GM12878 (cell line): ENCODE measurements around the gene MRPL41. TPM values are rescaled to one million over a fixed set of nuclear protein-coding genes. Genes with fewer than 3 reads are reported as not detected.

Experiments
- ATAC-seq: fragments of 200-7000 bp; cut with Tn5 transposase; 3 replicates; pipeline ENCODE4 v1.9.1; 2020; ENCODE audit warnings: mild to moderate bottlenecking, moderate library complexity
- BruUV-seq: library from RNA; stranded (reverse); fragments of 400-500 nt; replicated peaks from 2 replicates; lab custom pipeline; 2021; lab: Mats Ljungman, UMichigan
- CTCF ChIA-PET: fragments of 300-600 bp; sonication (Branson Sonifier 250); formaldehyde crosslinking; extraction: SDS; loops from one replicate; lab custom pipeline; 2021; ENCODE audit warnings: inconsistent platforms; lab: Yijun Ruan, JAX
- POLR2A ChIA-PET: fragments of 350-600 bp; formaldehyde crosslinking; extraction: SDS; loops from one replicate; lab custom pipeline; 2021; ENCODE audit warnings: inconsistent platforms; lab: Charles Lee
- RAD21 ChIA-PET: fragments of 300-600 bp; sonication (Branson Sonifier 250); formaldehyde crosslinking; loops from one replicate; lab custom pipeline; 2023; ENCODE audit warnings: antibody characterized with exemption; ENCODE audit not compliant: unreplicated experiment; lab: Charles Lee
- SMC1A ChIA-PET: fragments of 300-600 bp; sonication (Branson Sonifier 250); formaldehyde crosslinking; loops from one replicate; lab custom pipeline; 2023; ENCODE audit not compliant: unreplicated experiment, uncharacterized antibody; lab: Charles Lee
- DNase-seq: peaks from one replicate; pipeline ENCODE4 v3.0.0-alpha.2; 2011; ENCODE audit warnings: low read depth, low spot score
- FAIRE-seq: peaks from 3 replicates; lab custom pipeline; 2011; peaks lifted over from hg19 to GRCh38; lab: Jason Lieb, UNC
- H2AFZ ChIP-seq: 2 replicates; pipeline ENCODE4 v1.6.0; 2011; ENCODE audit warnings: low read depth, low read length, control low read depth; ENCODE audit not compliant: control insufficient read depth
- H3K27ac ChIP-seq: 2 replicates; pipeline ENCODE4 v1.5.1; 2011; ENCODE audit warnings: control low read depth; ENCODE audit not compliant: control insufficient read depth, insufficient read depth
- H3K27me3 ChIP-seq, 2 experiments: replicated peaks in 1 of 2; 2 replicates each; pipeline versions ENCODE4 v1.6.0 to v1.6.1; 2011; ENCODE audit warnings: low read length in 1 of 2; ENCODE audit not compliant: control insufficient read depth in 2 of 2, insufficient read depth in 2 of 2
- H3K36me3 ChIP-seq, 2 experiments: 2 replicates each; pipeline ENCODE4 v1.5.1; 2011; ENCODE audit warnings: low read length in 1 of 2; ENCODE audit not compliant: control insufficient read depth in 2 of 2, insufficient read depth in 2 of 2
- H3K4me1 ChIP-seq: 2 replicates; pipeline ENCODE4 v1.6.1; 2011; ENCODE audit warnings: mild to moderate bottlenecking, low read length, moderate library complexity, mixed read lengths; ENCODE audit not compliant: control insufficient read depth, insufficient read depth
- H3K4me2 ChIP-seq: 2 replicates; pipeline ENCODE4 v1.6.0; 2011; ENCODE audit warnings: control low read depth; ENCODE audit not compliant: control insufficient read depth, insufficient read depth
- H3K4me3 ChIP-seq: fragments of 200-600 bp; sonication (generic); 2 replicates; pipeline ENCODE4 v1.5.1; 2016
- H3K79me2 ChIP-seq: 2 replicates; pipeline ENCODE4 v1.6.0; 2011; ENCODE audit warnings: low read length; ENCODE audit not compliant: control insufficient read depth, insufficient read depth
- H3K9ac ChIP-seq: 2 replicates; pipeline ENCODE4 v1.8.0; 2011; ENCODE audit warnings: low read length, control low read depth, mixed read lengths; ENCODE audit not compliant: control insufficient read depth, insufficient read depth
- H3K9me3 ChIP-seq: replicated peaks from 3 replicates; pipeline ENCODE4 v1.5.1; 2011; ENCODE audit warnings: mild to moderate bottlenecking, low read length; ENCODE audit not compliant: control insufficient read depth, insufficient read depth
- H4K20me1 ChIP-seq: 2 replicates; pipeline ENCODE4 v1.6.0; 2011; ENCODE audit not compliant: control insufficient read depth, insufficient read depth
- ASH2L ChIP-seq: fragments of 300-600, 200-600 bp; sonication (generic); IDR thresholded peaks from 2 replicates; pipeline ENCODE4 v1.6.1; 2017; ENCODE audit warnings: low read depth, mild to moderate bottlenecking, borderline replicate concordance
- PKNOX1 ChIP-seq: fragments of 450-650 bp; IDR thresholded peaks from 2 replicates; pipeline ENCODE4 v1.6.1; 2016; ENCODE audit warnings: mild to moderate bottlenecking
- SPI1 ChIP-seq: IDR thresholded peaks from 2 replicates; pipeline ENCODE4 v1.6.1; 2011; ENCODE audit warnings: low read depth, mild to moderate bottlenecking, low read length, moderate library complexity, borderline replicate concordance; ENCODE audit not compliant: insufficient read depth
- SUPT20H ChIP-seq: IDR thresholded peaks from 2 replicates; pipeline ENCODE4 v1.6.1; 2011; ENCODE audit warnings: low read depth, mild to moderate bottlenecking, low read length, moderate library complexity, borderline replicate concordance; ENCODE audit not compliant: control insufficient read depth
- USF2 ChIP-seq: IDR thresholded peaks from 2 replicates; pipeline ENCODE4 v1.6.1; 2011; ENCODE audit warnings: low read depth, low read length, improper control_type of control experiment, borderline replicate concordance
- WGBS: methylation state at CpG from one replicate; pipeline ENCODE4 v1.1.6; 2016; ENCODE audit warnings: low lambda C conversion rate; ENCODE audit not compliant: insufficient replicate concordance, insufficient coverage; ENCODE audit errors: missing lambda C conversion rate; 5-methylcytosine and 5-hydroxymethylcytosine counted together
- in situ Hi-C: fragments of 300-500 bp; cut with MboI; formaldehyde crosslinking; loops from 9 replicates; pipeline ENCODE4 v1.14.3; 2018; ENCODE audit warnings: mixed read lengths
- intact Hi-C: fragments of 100-400 bp; cut with micrococcal nuclease; formaldehyde crosslinking; loops from one replicate; pipeline ENCODE4 v1.14.2; 2022; ENCODE audit not compliant: unreplicated experiment
- polyA plus RNA-seq, 11 experiments: library from polyadenylated mRNA; depleted of rRNA in 4 of 11; unstranded in 6 of 11; stranded (reverse) in 5 of 11; fragments of >200 nt; fragmentation: Nextera tagmentation in 4 of 11; fragmentation: Illumina TruSeq in 1 of 11; extraction: Ambion mirVana in 4 of 11; extraction: Trizol in 1 of 11; gene quantifications; 1 replicate in 1 of 11; 2 replicates in 10 of 11; pipeline versions ENCODE4 v1.2.1 to v1.2.3, GENCODE V29; 2011 to 2016; ENCODE audit warnings: inconsistent platforms in 2 of 11, missing spikeins in 2 of 11, low read depth in 1 of 11
- total RNA-seq, 4 experiments: library from RNA; depleted of rRNA in 3 of 4; stranded (reverse); fragments of >200 nt in 3 of 4; fragmentation: Illumina TruSeq in 1 of 4; extraction: Trizol in 1 of 4; gene quantifications; 2 replicates each; pipeline versions ENCODE4 v1.2.1 to v1.2.3, GENCODE V29; 2013 to 2021

MRPL41 gene
- total and polyA plus RNA-seq, 10 of the 15 experiments (the other 5 are each of a cell fraction or from before 2014, with no cell fraction given), result 1.3 to 116 (median 40.1) TPM

- no peak for TF ChIP-seq ASH2L
- no peak for TF ChIP-seq PKNOX1
- TF ChIP-seq USF2, result no peak
Observed at GRCh38 chr9:137543237-137543963, 8.3 kb upstream of the MRPL41 start (continued).

GRCh38 chr9:137544176-137544760, 7.4 kb upstream of the MRPL41 start:
- SMC1A ChIA-PET, result no interaction called here
- no TSS peak for BruUV-seq
- H3K9me3 ChIP-seq, result no peaks in the 10 kb centered on the region; the same call in 2 of the 3 replicates

More at GRCh38 chr9:137544176-137544760, 7.4 kb upstream of the MRPL41 start:
- H3K9ac ChIP-seq, result no peak overlapping the region
- FAIRE-seq, result no peak
- no peak overlapping the region for H3K4me2 ChIP-seq
- POLR2A ChIA-PET, result no interaction called here
- no peak for DNase-seq
- WGBS, result 67% methylated on average over 9 of the region's 12 CpGs
- no peak overlapping the region for H3K4me3 ChIP-seq
- no peaks in the 10 kb centered on the region; a peak in 1 of 4 replicates for H3K27me3 ChIP-seq
- no peaks in the 10 kb centered on the region for H4K20me1 ChIP-seq
- H3K79me2 ChIP-seq, result no peaks in the 10 kb centered on the region
- H3K36me3 ChIP-seq, result no peaks in the 10 kb centered on the region
- RAD21 ChIA-PET, result no interaction called here
- no peaks in the 10 kb centered on the region for H3K4me1 ChIP-seq
- TF ChIP-seq SPI1 (no peak), SUPT20H (no peak)
- in situ Hi-C loops, result no loop called here
- intact Hi-C loops, result no loop called here
- CTCF ChIA-PET, result interaction anchor here (1.8 kb wide), 1 partner anchor 9 kb away, joined by 11 read pairs; no protein-coding TSS in a partner anchor
- no peak overlapping the region for H2AFZ ChIP-seq
- H3K27ac ChIP-seq, result no peak overlapping the region
- no peak for ATAC-seq
